ENCODE data around the gene SPAG6.

- TF ChIP-seq CTCF (IDR thresholded peaks at IDR 0.05; ENCODE audit: low read depth, low read length) (no peak), MAX (IDR thresholded peaks at IDR 0.05; ENCODE audit: low read depth, low read length) (no peak)
Measured at GRCh38 chr10:22341190-22341925, 3.9 kb upstream of the SPAG6 start.
